GM19035 (cell line): ENCODE measurements around the gene FHIT.

ENCODE experiments used
- ATAC-seq: cut with Tn5 transposase; IDR thresholded peaks from one replicate; pipeline ENCODE4 v1.9.1; 2021; ENCODE audit not compliant: unreplicated experiment

FHIT gene

GRCh38 chr3:61172684-61173083, 78.6 kb downstream of the FHIT start:
- no peak for ATAC-seq

- no peak for ATAC-seq
These were observed 79.0 kb downstream of the FHIT start for GRCh38 chr3:61172203-61172602.

- no peak for ATAC-seq
These were observed 81.5 kb downstream of the FHIT start for GRCh38 chr3:61169621-61170251.

- no peak for ATAC-seq
These were observed 83.0 kb downstream of the FHIT start for GRCh38 chr3:61168286-61168685.

GRCh38 chr3:61162965-61163364, 88.3 kb downstream of the FHIT start:
- ATAC-seq, result no peak

GRCh38 chr3:61158667-61159066, 92.6 kb downstream of the FHIT start:
- no peak for ATAC-seq

GRCh38 chr3:61158216-61158615, 93.0 kb downstream of the FHIT start:
- ATAC-seq, result no peak

GRCh38 chr3:61157414-61157813, 93.8 kb downstream of the FHIT start:
- ATAC-seq, result peak; percentile 52

- no peak for ATAC-seq
These were observed 95.5 kb downstream of the FHIT start for GRCh38 chr3:61155701-61156292.

- no peak for ATAC-seq
These were observed 96.6 kb downstream of the FHIT start for GRCh38 chr3:61154457-61155198.

- ATAC-seq, result no peak
These were observed 99.2 kb downstream of the FHIT start for GRCh38 chr3:61152071-61152470.

- ATAC-seq, result no peak
These were observed 102.0 kb downstream of the FHIT start for GRCh38 chr3:61149236-61149635.

GRCh38 chr3:61146010-61146890, 105.0 kb downstream of the FHIT start:
- no peak for ATAC-seq

GRCh38 chr3:61141697-61142096, 109.6 kb downstream of the FHIT start:
- ATAC-seq, result no peak

GRCh38 chr3:61141227-61141626, 110.0 kb downstream of the FHIT start:
- no peak for ATAC-seq

GRCh38 chr3:61139686-61140085, 111.6 kb downstream of the FHIT start:
- ATAC-seq, result no peak

- ATAC-seq, result no peak
These were observed 112.9 kb downstream of the FHIT start for GRCh38 chr3:61138401-61138800.

GRCh38 chr3:61136191-61136590, 115.1 kb downstream of the FHIT start:
- no peak for ATAC-seq

GRCh38 chr3:61134532-61134931, 116.7 kb downstream of the FHIT start:
- no peak for ATAC-seq

- no peak for ATAC-seq
These were observed 119.2 kb downstream of the FHIT start for GRCh38 chr3:61132062-61132461.

- no peak for ATAC-seq
These were observed 132.4 kb downstream of the FHIT start for GRCh38 chr3:61118830-61119229.
